ENCODE results near the gene ITPA. TPM values are rescaled to one million over a fixed set of nuclear protein-coding genes. Genes with fewer than 3 reads are reported as not detected.
A peak's percentile ranks its signal among the peaks of the same experiment; 100 is the strongest.

ITPA gene
- total RNA-seq, 1 experiment from 2014 or later, result 104 TPM

DNA sequence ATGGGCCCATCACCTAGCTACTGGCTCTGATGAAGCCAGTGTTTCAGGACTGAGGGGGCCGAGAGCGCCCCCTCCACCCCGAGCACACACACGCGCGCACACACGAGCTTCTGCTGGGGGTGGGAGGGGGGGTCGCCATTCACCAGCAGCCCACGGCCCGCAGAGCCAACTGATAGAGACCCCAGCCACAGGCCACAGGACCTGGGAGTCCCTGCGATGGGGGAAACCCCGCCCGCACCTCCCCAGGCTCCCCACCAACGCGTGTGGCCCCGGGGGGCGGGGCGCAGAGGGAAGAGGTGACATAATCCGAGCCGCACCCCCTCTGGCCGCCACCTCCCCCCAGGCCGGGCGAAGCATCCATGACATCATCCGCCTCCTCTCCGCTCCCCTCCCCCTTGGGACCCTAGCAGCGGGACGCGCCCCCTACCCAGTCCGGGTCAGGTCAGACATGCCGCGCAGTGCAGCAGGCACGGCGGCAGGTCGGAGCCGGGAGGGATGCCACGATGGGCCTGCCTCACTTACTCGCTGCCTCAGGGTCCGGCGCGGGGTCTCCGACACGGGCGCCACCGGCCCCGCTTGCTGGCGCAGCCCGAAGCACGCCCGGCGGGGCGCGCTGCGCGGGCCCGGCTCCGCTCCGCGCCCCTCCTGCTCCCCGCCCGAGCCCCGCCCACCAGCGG, 36.2 kb upstream of the ITPA start, which contains the start of gene LZTS3 (continued):
- TF ChIP-seq, protein P1, sequence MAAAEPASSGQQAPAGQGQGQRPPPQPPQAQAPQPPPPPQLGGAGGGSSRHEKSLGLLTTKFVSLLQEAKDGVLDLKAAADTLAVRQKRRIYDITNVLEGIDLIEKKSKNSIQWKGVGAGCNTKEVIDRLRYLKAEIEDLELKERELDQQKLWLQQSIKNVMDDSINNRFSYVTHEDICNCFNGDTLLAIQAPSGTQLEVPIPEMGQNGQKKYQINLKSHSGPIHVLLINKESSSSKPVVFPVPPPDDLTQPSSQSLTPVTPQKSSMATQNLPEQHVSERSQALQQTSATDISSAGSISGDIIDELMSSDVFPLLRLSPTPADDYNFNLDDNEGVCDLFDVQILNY (CRISPR knock-in tag; IDR thresholded peaks at IDR 0.05), result peak; percentile 71
- TF ChIP-seq, protein P2, sequence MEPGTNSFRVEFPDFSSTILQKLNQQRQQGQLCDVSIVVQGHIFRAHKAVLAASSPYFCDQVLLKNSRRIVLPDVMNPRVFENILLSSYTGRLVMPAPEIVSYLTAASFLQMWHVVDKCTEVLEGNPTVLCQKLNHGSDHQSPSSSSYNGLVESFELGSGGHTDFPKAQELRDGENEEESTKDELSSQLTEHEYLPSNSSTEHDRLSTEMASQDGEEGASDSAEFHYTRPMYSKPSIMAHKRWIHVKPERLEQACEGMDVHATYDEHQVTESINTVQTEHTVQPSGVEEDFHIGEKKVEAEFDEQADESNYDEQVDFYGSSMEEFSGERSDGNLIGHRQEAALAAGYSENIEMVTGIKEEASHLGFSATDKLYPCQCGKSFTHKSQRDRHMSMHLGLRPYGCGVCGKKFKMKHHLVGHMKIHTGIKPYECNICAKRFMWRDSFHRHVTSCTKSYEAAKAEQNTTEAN (CRISPR knock-in tag; IDR thresholded peaks at IDR 0.05), result no peak
- no peak for TF ChIP-seq TEAD4 (CRISPR knock-in tag; IDR thresholded peaks at IDR 0.05)
- no peak; the same call in 1 of the 2 replicates for TF ChIP-seq MYBL2 (CRISPR knock-in tag; IDR thresholded peaks at IDR 0.05)
- TF ChIP-seq, protein P3, sequence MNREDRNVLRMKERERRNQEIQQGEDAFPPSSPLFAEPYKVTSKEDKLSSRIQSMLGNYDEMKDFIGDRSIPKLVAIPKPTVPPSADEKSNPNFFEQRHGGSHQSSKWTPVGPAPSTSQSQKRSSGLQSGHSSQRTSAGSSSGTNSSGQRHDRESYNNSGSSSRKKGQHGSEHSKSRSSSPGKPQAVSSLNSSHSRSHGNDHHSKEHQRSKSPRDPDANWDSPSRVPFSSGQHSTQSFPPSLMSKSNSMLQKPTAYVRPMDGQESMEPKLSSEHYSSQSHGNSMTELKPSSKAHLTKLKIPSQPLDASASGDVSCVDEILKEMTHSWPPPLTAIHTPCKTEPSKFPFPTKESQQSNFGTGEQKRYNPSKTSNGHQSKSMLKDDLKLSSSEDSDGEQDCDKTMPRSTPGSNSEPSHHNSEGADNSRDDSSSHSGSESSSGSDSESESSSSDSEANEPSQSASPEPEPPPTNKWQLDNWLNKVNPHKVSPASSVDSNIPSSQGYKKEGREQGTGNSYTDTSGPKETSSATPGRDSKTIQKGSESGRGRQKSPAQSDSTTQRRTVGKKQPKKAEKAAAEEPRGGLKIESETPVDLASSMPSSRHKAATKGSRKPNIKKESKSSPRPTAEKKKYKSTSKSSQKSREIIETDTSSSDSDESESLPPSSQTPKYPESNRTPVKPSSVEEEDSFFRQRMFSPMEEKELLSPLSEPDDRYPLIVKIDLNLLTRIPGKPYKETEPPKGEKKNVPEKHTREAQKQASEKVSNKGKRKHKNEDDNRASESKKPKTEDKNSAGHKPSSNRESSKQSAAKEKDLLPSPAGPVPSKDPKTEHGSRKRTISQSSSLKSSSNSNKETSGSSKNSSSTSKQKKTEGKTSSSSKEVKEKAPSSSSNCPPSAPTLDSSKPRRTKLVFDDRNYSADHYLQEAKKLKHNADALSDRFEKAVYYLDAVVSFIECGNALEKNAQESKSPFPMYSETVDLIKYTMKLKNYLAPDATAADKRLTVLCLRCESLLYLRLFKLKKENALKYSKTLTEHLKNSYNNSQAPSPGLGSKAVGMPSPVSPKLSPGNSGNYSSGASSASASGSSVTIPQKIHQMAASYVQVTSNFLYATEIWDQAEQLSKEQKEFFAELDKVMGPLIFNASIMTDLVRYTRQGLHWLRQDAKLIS (CRISPR knock-in tag; IDR thresholded peaks at IDR 0.05; ENCODE audit: borderline replicate concordance), result no peak
- TF ChIP-seq GRHL2 (CRISPR knock-in tag; IDR thresholded peaks at IDR 0.05; ENCODE audit: insufficient replicate concordance, severe bottlenecking), result no peak
- TF ChIP-seq, protein P4, sequence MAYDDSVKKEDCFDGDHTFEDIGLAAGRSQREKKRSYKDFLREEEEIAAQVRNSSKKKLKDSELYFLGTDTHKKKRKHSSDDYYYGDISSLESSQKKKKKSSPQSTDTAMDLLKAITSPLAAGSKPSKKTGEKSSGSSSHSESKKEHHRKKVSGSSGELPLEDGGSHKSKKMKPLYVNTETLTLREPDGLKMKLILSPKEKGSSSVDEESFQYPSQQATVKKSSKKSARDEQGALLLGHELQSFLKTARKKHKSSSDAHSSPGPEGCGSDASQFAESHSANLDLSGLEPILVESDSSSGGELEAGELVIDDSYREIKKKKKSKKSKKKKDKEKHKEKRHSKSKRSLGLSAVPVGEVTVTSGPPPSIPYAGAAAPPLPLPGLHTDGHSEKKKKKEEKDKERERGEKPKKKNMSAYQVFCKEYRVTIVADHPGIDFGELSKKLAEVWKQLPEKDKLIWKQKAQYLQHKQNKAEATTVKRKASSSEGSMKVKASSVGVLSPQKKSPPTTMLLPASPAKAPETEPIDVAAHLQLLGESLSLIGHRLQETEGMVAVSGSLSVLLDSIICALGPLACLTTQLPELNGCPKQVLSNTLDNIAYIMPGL (CRISPR knock-in tag; IDR thresholded peaks at IDR 0.05), result peak; percentile 18; the same call in 1 of the 2 replicates
- 0 out of 2 replicates have a peak, but pooled peaks have one; percentile 5 for TF ChIP-seq NFE2L1 (CRISPR knock-in tag; IDR thresholded peaks at IDR 0.05)
- TF ChIP-seq CREM (CRISPR knock-in tag; IDR thresholded peaks at IDR 0.05), result peak; percentile 75; the same call in 1 of the 2 replicates
- TF ChIP-seq ZNF396 (CRISPR knock-in tag; IDR thresholded peaks at IDR 0.05; ENCODE audit: borderline replicate concordance), result no peak
- no peak for TF ChIP-seq SMAD3 (CRISPR knock-in tag; IDR thresholded peaks at IDR 0.05; ENCODE audit: borderline replicate concordance)
- TF ChIP-seq, protein P5, sequence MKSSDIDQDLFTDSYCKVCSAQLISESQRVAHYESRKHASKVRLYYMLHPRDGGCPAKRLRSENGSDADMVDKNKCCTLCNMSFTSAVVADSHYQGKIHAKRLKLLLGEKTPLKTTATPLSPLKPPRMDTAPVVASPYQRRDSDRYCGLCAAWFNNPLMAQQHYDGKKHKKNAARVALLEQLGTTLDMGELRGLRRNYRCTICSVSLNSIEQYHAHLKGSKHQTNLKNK (CRISPR knock-in tag; IDR thresholded peaks at IDR 0.05), result no peak
- TF ChIP-seq OVOL2 (CRISPR knock-in tag; IDR thresholded peaks at IDR 0.05; ENCODE audit: borderline replicate concordance), result no peak
- TF ChIP-seq, protein P6, sequence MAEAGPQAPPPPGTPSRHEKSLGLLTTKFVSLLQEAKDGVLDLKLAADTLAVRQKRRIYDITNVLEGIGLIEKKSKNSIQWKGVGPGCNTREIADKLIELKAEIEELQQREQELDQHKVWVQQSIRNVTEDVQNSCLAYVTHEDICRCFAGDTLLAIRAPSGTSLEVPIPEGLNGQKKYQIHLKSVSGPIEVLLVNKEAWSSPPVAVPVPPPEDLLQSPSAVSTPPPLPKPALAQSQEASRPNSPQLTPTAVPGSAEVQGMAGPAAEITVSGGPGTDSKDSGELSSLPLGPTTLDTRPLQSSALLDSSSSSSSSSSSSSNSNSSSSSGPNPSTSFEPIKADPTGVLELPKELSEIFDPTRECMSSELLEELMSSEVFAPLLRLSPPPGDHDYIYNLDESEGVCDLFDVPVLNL (CRISPR knock-in tag; IDR thresholded peaks at IDR 0.05; ENCODE audit: borderline replicate concordance, low read depth), result no peak
- TF ChIP-seq ZNF671 (CRISPR knock-in tag; IDR thresholded peaks at IDR 0.05), result no peak
- TF ChIP-seq KAT7 (CRISPR knock-in tag; IDR thresholded peaks at IDR 0.05; ENCODE audit: borderline replicate concordance), result no peak; the same call in 1 of the 2 replicates
- no peak for TF ChIP-seq NR1H2 (CRISPR knock-in tag; IDR thresholded peaks at IDR 0.05)
- no peak for TF ChIP-seq ELF4 (CRISPR knock-in tag; IDR thresholded peaks at IDR 0.05; ENCODE audit: low read depth)
- TF ChIP-seq, protein P7, sequence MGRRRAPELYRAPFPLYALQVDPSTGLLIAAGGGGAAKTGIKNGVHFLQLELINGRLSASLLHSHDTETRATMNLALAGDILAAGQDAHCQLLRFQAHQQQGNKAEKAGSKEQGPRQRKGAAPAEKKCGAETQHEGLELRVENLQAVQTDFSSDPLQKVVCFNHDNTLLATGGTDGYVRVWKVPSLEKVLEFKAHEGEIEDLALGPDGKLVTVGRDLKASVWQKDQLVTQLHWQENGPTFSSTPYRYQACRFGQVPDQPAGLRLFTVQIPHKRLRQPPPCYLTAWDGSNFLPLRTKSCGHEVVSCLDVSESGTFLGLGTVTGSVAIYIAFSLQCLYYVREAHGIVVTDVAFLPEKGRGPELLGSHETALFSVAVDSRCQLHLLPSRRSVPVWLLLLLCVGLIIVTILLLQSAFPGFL (CRISPR knock-in tag; IDR thresholded peaks at IDR 0.05; ENCODE audit: borderline replicate concordance), result no peak
- no peak for TF ChIP-seq JAZF1 (CRISPR knock-in tag; IDR thresholded peaks at IDR 0.05)
- TF ChIP-seq, protein P8, sequence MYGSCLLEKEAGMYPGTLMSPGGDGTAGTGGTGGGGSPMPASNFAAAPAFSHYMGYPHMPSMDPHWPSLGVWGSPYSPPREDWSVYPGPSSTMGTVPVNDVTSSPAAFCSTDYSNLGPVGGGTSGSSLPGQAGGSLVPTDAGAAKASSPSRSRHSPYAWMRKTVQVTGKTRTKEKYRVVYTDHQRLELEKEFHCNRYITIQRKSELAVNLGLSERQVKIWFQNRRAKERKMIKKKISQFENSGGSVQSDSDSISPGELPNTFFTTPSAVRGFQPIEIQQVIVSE (CRISPR knock-in tag; IDR thresholded peaks at IDR 0.05; ENCODE audit: borderline replicate concordance), result no peak
- TF ChIP-seq, protein P9, sequence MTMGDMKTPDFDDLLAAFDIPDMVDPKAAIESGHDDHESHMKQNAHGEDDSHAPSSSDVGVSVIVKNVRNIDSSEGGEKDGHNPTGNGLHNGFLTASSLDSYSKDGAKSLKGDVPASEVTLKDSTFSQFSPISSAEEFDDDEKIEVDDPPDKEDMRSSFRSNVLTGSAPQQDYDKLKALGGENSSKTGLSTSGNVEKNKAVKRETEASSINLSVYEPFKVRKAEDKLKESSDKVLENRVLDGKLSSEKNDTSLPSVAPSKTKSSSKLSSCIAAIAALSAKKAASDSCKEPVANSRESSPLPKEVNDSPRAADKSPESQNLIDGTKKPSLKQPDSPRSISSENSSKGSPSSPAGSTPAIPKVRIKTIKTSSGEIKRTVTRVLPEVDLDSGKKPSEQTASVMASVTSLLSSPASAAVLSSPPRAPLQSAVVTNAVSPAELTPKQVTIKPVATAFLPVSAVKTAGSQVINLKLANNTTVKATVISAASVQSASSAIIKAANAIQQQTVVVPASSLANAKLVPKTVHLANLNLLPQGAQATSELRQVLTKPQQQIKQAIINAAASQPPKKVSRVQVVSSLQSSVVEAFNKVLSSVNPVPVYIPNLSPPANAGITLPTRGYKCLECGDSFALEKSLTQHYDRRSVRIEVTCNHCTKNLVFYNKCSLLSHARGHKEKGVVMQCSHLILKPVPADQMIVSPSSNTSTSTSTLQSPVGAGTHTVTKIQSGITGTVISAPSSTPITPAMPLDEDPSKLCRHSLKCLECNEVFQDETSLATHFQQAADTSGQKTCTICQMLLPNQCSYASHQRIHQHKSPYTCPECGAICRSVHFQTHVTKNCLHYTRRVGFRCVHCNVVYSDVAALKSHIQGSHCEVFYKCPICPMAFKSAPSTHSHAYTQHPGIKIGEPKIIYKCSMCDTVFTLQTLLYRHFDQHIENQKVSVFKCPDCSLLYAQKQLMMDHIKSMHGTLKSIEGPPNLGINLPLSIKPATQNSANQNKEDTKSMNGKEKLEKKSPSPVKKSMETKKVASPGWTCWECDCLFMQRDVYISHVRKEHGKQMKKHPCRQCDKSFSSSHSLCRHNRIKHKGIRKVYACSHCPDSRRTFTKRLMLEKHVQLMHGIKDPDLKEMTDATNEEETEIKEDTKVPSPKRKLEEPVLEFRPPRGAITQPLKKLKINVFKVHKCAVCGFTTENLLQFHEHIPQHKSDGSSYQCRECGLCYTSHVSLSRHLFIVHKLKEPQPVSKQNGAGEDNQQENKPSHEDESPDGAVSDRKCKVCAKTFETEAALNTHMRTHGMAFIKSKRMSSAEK (CRISPR knock-in tag; IDR thresholded peaks at IDR 0.05; ENCODE audit: borderline replicate concordance), result no peak
